Esophagus (tissue), 2 donors: Measurements from ENCODE around the gene SLC34A1. TPM values are rescaled to one million over a fixed set of nuclear protein-coding genes. Genes with fewer than 3 reads are reported as not detected.
"Not testable (repeated sequence)": the region's sequence is repeated elsewhere in the genome, so short reads cannot be mapped to it uniquely, and the experiment has no call there.

Source experiments
- H3K27ac ChIP-seq, 2 donors: one replicate each; pipeline ENCODE4 v1.5.1; 2013; ENCODE audit warnings: low read depth in 2 of 2, mild to moderate bottlenecking in 2 of 2, inconsistent platforms in 1 of 2, low read length in 1 of 2, moderate library complexity in 1 of 2
- H3K27me3 ChIP-seq, 2 donors: one replicate each; pipeline ENCODE4 v1.6.1; 2013; ENCODE audit warnings: low read length in 2 of 2, control low read depth in 1 of 2, mild to moderate bottlenecking in 1 of 2; ENCODE audit not compliant: insufficient read depth in 2 of 2, control insufficient read depth in 1 of 2
- H3K36me3 ChIP-seq, 2 donors: one replicate each; pipeline ENCODE4 v1.6.1; 2013; ENCODE audit warnings: low read length in 1 of 2; ENCODE audit not compliant: control insufficient read depth in 2 of 2, insufficient read depth in 2 of 2
- H3K4me1 ChIP-seq, 2 donors: one replicate each; pipeline ENCODE4 v1.6.1; 2013; ENCODE audit warnings: low read length in 1 of 2; ENCODE audit not compliant: control insufficient read depth in 2 of 2, insufficient read depth in 2 of 2
- H3K4me3 ChIP-seq, 2 donors: one replicate each; pipeline ENCODE4 v1.5.1; 2013; ENCODE audit warnings: low read length in 2 of 2, mild to moderate bottlenecking in 2 of 2, low read depth in 1 of 2, moderate library complexity in 1 of 2
- H3K9me3 ChIP-seq, 2 donors: one replicate each; pipeline ENCODE4 v1.6.1; 2013; ENCODE audit warnings: mild to moderate bottlenecking in 2 of 2, low read depth in 1 of 2, low read length in 1 of 2, moderate library complexity in 1 of 2; ENCODE audit not compliant: control insufficient read depth in 2 of 2, insufficient read depth in 1 of 2
- WGBS, 2 donors: extraction: QIAGEN DNeasy Blood & Tissue Kit; methylation state at CpG; one replicate each; pipeline ENCODE4 v1.1.7; 2013; 5-methylcytosine and 5-hydroxymethylcytosine counted together
- polyA plus RNA-seq, 2 donors: library from polyadenylated mRNA; stranded (reverse); fragments of 200-250 nt; gene quantifications; one replicate each; pipeline ENCODE4 v1.2.3, GENCODE V29; 2013
- donor health status: healthy with polysubstance abuse.
- donor health status: Bipolar disorder and iron deficiency.

The SLC34A1 gene
- polyA plus RNA-seq: under 1 TPM; 0.13 to 0.49 TPM

- Histone ChIP-seq H3K9me3 (no peaks in the 10 kb centered on the region), H3K36me3 (no peaks in the 10 kb centered on the region), H3K4me1 (peaks cover 5 to 24% of the 10 kb centered on the region in 2 donors), H3K27ac (no peak within 1 kb of the TSS), H3K4me3 (no peak within 1 kb of the TSS), H3K27me3 (no peaks in the 10 kb centered on the region)
- WGBS, 2 donors: 75 to 77% methylated on average over 4 of the region's 4 CpGs
Observed at GRCh38 chr5:177384134-177384533, at the start of gene SLC34A1. TSS of gene SLC34A1 (plus strand) at chr5:177384434. CDS start at chr5:177385742, 1,308 bp downstream.

- 89 to 91% methylated on average over 21 of the region's 21 CpGs for WGBS, 2 donors
- Histone ChIP-seq H3K36me3 (peaks cover 32 to 83% of the 10 kb centered on the region in 2 donors), H3K27ac (no peak overlapping the region)
Observed at GRCh38 chr5:177334781-177335700, 49.2 kb upstream of the SLC34A1 start.

GRCh38 chr5:177335701-177336065, 48.6 kb upstream of the SLC34A1 start:
- H3K9me3 ChIP-seq: peaks cover 0 to 2% of the 10 kb centered on the region in 2 donors
- H3K27me3 ChIP-seq: no peaks in the 10 kb centered on the region
- H3K36me3 ChIP-seq: peaks cover 32 to 77% of the 10 kb centered on the region in 2 donors
- H3K27ac ChIP-seq: no peak overlapping the region
- 90 to 94% methylated on average over 7 of the region's 7 CpGs for WGBS, 2 donors
- H3K4me3 ChIP-seq: no peak overlapping the region
- H3K4me1 ChIP-seq: peaks cover 0 to 3% of the 10 kb centered on the region in 2 donors

More at GRCh38 chr5:177334781-177335700, 49.2 kb upstream of the SLC34A1 start:
- no peaks in the 10 kb centered on the region for H3K27me3 ChIP-seq
- H3K9me3 ChIP-seq: peaks cover 0 to 2% of the 10 kb centered on the region in 2 donors
- H3K4me1 ChIP-seq: peaks cover 0 to 3% of the 10 kb centered on the region in 2 donors
- H3K4me3 ChIP-seq: no peak overlapping the region

GRCh38 chr5:177336112-177336511, 48.1 kb upstream of the SLC34A1 start:
- peaks cover 0 to 2% of the 10 kb centered on the region in 2 donors for H3K9me3 ChIP-seq
- H3K4me3 ChIP-seq: no peak overlapping the region
- no peak overlapping the region for H3K27ac ChIP-seq
- peaks cover 30 to 73% of the 10 kb centered on the region in 2 donors for H3K36me3 ChIP-seq
- 67 to 69% methylated on average over 12 of the region's 12 CpGs for WGBS, 2 donors
- peaks cover 0 to 3% of the 10 kb centered on the region in 2 donors for H3K4me1 ChIP-seq
- no peaks in the 10 kb centered on the region for H3K27me3 ChIP-seq

- 90 to 92% methylated on average over 28 to 36 of the region's 36 CpGs for WGBS, 2 donors
- peaks cover 29 to 67% of the 10 kb centered on the region in 2 donors for H3K36me3 ChIP-seq
Observed at GRCh38 chr5:177336603-177337494, 47.4 kb upstream of the SLC34A1 start.

GRCh38 chr5:177338251-177339106, 45.8 kb upstream of the SLC34A1 start:
- WGBS, 2 donors: 87 to 88% methylated on average over 22 of the region's 22 CpGs
- Histone ChIP-seq H3K36me3 (peaks cover 29 to 52% of the 10 kb centered on the region in 2 donors), H3K27me3 (no peaks in the 10 kb centered on the region), H3K4me1 (peaks cover 0 to 3% of the 10 kb centered on the region in 2 donors), H3K9me3 (peaks cover 0 to 2% of the 10 kb centered on the region in 2 donors), H3K27ac (peak overlapping the region; percentile 5 to 11), H3K4me3 (no peak overlapping the region)

More at GRCh38 chr5:177336603-177337494, 47.4 kb upstream of the SLC34A1 start:
- Histone ChIP-seq H3K27ac (no peak overlapping the region), H3K9me3 (peaks cover 0 to 2% of the 10 kb centered on the region in 2 donors), H3K27me3 (no peaks in the 10 kb centered on the region), H3K4me3 (no peak overlapping the region), H3K4me1 (peaks cover 0 to 3% of the 10 kb centered on the region in 2 donors)

GRCh38 chr5:177339107-177339638, 45.1 kb upstream of the SLC34A1 start:
- H3K27ac ChIP-seq: peak overlapping the region; percentile 5 to 11
- WGBS, 2 donors: 67 to 70% methylated on average over 11 of the region's 11 CpGs

GRCh38 chr5:177343000-177343399, 41.2 kb upstream of the SLC34A1 start:
- WGBS, 2 donors: 92 to 93% methylated on average over 14 of the region's 14 CpGs
- not testable (repeated sequence) for H3K27ac ChIP-seq, H3K27me3 ChIP-seq, H3K4me3 ChIP-seq, H3K4me1 ChIP-seq, H3K9me3 ChIP-seq
- peaks cover 10 to 11% of the 10 kb centered on the region in 2 donors for H3K36me3 ChIP-seq

More at GRCh38 chr5:177339107-177339638, 45.1 kb upstream of the SLC34A1 start:
- H3K4me1 ChIP-seq: peaks cover 0 to 3% of the 10 kb centered on the region in 2 donors
- H3K27me3 ChIP-seq: no peaks in the 10 kb centered on the region
- H3K36me3 ChIP-seq: peaks cover 29 to 45% of the 10 kb centered on the region in 2 donors
- no peak overlapping the region for H3K4me3 ChIP-seq
- H3K9me3 ChIP-seq: peaks cover 0 to 2% of the 10 kb centered on the region in 2 donors
